Loucy (cell line): Measurements from ENCODE around the gene NKX6-2.

ENCODE experiments used
- EZH2phosphoT487 ChIP-seq: fragments of 200-600 bp; IDR thresholded peaks from 2 replicates; pipeline ENCODE4 v1.6.1; 2018; ENCODE audit warnings: antibody characterized with exemption, mild to moderate bottlenecking, moderate library complexity, borderline replicate concordance
- TF ChIP-seq, protein P1 (sequence below): fragments of 200-600 bp; sonication (generic); conservative IDR thresholded peaks from 2 replicates; pipeline ENCODE4 v1.5.1; 2014; ENCODE audit warnings: mild to moderate bottlenecking, antibody characterized with exemption, low read length

DNA sequence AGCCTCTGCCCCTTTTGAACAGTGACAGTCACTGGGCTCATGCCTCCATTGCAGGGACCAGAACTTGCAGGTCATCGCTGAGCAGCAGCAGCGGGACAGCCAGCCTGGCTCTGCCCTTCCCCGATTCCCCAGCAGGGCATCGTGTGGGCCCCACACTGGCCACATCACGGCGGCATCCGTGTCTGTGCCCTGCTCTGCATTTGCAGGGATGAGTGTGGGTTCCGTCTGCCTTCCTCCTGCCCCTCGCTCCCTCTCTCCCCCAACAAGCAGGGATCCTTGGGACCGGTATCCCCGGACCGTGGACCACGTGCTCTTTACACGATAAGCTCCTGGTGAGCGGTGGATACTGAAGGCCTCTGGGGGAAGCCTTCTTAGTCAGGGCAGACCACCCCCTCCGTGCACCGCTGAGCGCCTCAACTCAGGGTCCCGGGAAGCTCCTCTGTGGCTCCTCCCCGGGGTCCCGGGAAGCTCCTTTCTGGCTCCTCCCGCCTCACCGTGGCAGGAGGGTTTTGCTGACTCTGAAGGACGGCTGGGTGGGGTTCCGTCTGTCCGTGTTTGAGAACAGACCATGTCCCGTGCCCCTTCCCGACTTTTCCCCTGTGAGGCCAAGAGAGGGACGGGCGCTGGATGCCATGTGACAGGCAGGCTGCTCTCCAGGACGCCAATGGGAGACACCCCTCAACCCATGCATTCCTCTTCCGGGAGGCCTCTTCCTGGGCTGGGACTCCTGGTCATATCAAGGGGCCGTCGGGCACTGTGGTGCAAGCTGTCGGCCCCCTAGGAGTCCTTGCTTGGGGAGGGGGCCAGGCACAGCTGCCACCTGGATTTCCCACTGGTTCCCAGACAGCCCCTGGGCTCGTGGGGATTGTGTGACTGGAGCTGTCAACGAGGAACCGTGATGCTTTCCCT is 23.5 kb upstream of the NKX6-2 start:
- TF ChIP-seq, protein P1, sequence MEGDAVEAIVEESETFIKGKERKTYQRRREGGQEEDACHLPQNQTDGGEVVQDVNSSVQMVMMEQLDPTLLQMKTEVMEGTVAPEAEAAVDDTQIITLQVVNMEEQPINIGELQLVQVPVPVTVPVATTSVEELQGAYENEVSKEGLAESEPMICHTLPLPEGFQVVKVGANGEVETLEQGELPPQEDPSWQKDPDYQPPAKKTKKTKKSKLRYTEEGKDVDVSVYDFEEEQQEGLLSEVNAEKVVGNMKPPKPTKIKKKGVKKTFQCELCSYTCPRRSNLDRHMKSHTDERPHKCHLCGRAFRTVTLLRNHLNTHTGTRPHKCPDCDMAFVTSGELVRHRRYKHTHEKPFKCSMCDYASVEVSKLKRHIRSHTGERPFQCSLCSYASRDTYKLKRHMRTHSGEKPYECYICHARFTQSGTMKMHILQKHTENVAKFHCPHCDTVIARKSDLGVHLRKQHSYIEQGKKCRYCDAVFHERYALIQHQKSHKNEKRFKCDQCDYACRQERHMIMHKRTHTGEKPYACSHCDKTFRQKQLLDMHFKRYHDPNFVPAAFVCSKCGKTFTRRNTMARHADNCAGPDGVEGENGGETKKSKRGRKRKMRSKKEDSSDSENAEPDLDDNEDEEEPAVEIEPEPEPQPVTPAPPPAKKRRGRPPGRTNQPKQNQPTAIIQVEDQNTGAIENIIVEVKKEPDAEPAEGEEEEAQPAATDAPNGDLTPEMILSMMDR = no peak
- no peak for TF ChIP-seq EZH2phosphoT487
